ENCODE data around the gene SLC6A19. TPM values are rescaled to one million over a fixed set of nuclear protein-coding genes. Genes with fewer than 3 reads are reported as not detected.

The SLC6A19 gene
- not detected in 2 replicates for total RNA-seq (ENCODE audit: low replicate concordance)

DNA sequence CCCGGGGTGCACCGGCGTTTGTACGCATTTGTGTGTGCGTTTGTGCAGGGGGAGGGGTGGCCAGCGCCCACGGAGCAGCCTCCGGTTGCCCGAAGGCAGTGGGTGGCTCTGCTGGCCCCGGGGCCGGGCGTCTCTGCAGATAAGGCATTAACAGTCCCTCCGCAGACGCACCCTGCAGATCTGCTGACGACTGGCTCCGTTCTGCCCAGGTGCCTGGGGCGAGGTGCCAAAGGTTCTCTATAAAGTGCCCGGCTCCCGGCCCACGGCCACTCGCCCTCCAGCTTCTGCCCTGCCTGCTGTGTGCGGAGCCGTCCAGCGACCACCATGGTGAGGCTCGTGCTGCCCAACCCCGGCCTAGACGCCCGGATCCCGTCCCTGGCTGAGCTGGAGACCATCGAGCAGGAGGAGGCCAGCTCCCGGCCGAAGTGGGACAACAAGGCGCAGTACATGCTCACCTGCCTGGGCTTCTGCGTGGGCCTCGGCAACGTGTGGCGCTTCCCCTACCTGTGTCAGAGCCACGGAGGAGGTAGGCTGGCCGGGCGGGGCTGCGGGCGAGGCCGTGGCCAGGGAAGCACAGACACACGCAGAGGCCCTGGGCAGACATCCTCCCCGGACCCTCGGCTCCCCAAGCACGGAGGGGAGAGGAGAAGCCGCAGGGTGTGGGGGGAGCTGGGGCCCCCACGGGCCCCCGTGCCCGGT is at the start of gene SLC6A19:
Gene SLC6A19, plus strand, starts transcription at position 269 of the 699 bp plus-strand sequence. Its CDS starts 56 bp downstream, at position 325.
- Histone ChIP-seq H3F3A (ENCODE audit: low read depth) (peaks cover 15% of the 10 kb centered on the region), H2AFZ (replicated peaks) (no peak within 1 kb of the TSS), H3K9ac (no peak within 1 kb of the TSS), H3K79me2 (ENCODE audit: low read depth) (no peaks in the 10 kb centered on the region), H4K20me1 (ENCODE audit: low read depth) (no peaks in the 10 kb centered on the region), H3K4me2 (no peak within 1 kb of the TSS), H3K4me1 (peaks cover 20% of the 10 kb centered on the region), H3K27me3 (no peaks in the 10 kb centered on the region), H3K36me3 (no peaks in the 10 kb centered on the region), H3K4me3 (no peak within 1 kb of the TSS), H3K27ac (no peak within 1 kb of the TSS), H3K9me3 (ENCODE audit: low read depth) (no peaks in the 10 kb centered on the region)
- TF ChIP-seq, protein P1, sequence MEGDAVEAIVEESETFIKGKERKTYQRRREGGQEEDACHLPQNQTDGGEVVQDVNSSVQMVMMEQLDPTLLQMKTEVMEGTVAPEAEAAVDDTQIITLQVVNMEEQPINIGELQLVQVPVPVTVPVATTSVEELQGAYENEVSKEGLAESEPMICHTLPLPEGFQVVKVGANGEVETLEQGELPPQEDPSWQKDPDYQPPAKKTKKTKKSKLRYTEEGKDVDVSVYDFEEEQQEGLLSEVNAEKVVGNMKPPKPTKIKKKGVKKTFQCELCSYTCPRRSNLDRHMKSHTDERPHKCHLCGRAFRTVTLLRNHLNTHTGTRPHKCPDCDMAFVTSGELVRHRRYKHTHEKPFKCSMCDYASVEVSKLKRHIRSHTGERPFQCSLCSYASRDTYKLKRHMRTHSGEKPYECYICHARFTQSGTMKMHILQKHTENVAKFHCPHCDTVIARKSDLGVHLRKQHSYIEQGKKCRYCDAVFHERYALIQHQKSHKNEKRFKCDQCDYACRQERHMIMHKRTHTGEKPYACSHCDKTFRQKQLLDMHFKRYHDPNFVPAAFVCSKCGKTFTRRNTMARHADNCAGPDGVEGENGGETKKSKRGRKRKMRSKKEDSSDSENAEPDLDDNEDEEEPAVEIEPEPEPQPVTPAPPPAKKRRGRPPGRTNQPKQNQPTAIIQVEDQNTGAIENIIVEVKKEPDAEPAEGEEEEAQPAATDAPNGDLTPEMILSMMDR (IDR thresholded peaks at IDR 0.05): no peak
- TF ChIP-seq EZH2 (IDR thresholded peaks at IDR 0.05) (no peak), EZH2phosphoT487 (IDR thresholded peaks at IDR 0.05) (no peak)
- Mint-ChIP-seq H3K4me1 (peaks cover 11% of the 10 kb centered on the region), H3K4me3 (no peak within 1 kb of the TSS), H3K27ac (no peak within 1 kb of the TSS), H3K9me3 (no peaks in the 10 kb centered on the region), H3K27me3 (ENCODE audit: insufficient read depth, low read depth) (peaks cover 11% of the 10 kb centered on the region), H3K36me3 (no peaks in the 10 kb centered on the region)
- DNase-seq (ENCODE audit: low spot score): no peak

DNA sequence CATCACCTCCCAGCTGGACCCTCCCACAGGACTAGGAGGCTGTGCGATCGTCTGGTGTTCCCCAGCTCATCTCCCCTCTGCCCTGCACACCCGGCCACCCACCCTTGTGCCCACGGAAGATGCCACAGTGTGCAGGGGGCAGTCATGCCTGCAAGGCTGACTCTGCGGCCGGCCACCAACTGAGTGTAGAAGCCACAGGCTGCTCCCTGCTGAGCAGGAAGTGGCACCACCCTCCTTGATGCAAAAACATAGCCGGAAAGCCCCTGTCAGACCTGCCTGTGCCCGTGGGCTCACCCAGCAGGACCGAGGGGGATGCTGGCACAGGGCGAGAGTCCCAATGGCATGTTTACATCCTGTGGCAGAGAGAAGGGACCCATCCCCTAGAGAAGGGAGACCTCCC is 49.2 kb upstream of the SLC6A19 start:
- H3K9me3 Mint-ChIP-seq: peaks cover 2% of the 10 kb centered on the region
- Histone ChIP-seq H2AFZ (replicated peaks) (no peak overlapping the region), H3F3A (ENCODE audit: low read depth) (no peaks in the 10 kb centered on the region), H3K4me1 (no peaks in the 10 kb centered on the region), H3K27ac (no peak overlapping the region), H3K79me2 (ENCODE audit: low read depth) (no peaks in the 10 kb centered on the region), H3K4me2 (no peak overlapping the region), H4K20me1 (ENCODE audit: low read depth) (peaks cover 3% of the 10 kb centered on the region), H3K4me3 (no peak overlapping the region), H3K9ac (no peak overlapping the region), H3K27me3 (peaks cover 49% of the 10 kb centered on the region), H3K9me3 (ENCODE audit: low read depth) (no peaks in the 10 kb centered on the region), H3K36me3 (no peaks in the 10 kb centered on the region)
- H3K4me3 Mint-ChIP-seq: no peak overlapping the region
- no peak overlapping the region for H3K27ac Mint-ChIP-seq
- peaks cover under 1% of the 10 kb centered on the region for H3K36me3 Mint-ChIP-seq
- no peak for DNase-seq (ENCODE audit: low spot score)
- H3K27me3 Mint-ChIP-seq (ENCODE audit: insufficient read depth, low read depth): peaks cover 23% of the 10 kb centered on the region
- H3K4me1 Mint-ChIP-seq: peaks cover 18% of the 10 kb centered on the region
- TF ChIP-seq EZH2 (IDR thresholded peaks at IDR 0.05) (no peak), EZH2phosphoT487 (IDR thresholded peaks at IDR 0.05) (no peak)
- TF ChIP-seq, protein P1 (IDR thresholded peaks at IDR 0.05): no peak

DNA sequence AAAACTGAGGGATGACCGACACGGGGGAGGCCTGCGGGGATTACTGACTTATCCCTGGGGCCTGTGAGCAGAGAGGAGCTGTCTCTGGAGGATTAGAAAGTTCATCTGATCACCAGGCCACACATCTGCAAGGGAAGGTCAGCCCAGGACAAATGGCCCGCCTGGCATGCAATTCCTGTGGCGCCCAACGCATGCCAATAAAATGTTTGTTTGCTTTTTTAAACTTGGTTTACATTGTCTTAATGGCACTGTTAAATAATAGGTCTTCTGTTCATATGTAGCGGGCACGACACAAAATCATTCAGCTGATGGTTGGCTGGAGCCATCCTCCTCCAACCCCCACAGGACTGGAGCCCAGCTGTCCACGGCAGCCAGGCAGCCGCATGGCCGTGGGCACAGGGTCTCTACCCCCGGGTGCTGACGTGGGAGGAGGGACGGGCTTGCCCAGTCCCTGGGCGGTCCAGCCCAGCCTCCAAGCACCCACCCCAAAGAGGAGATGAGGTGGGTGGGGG is 48.6 kb upstream of the SLC6A19 start:
- no peaks in the 10 kb centered on the region for H3K9me3 ChIP-seq (ENCODE audit: low read depth)
- peaks cover 29% of the 10 kb centered on the region for H3K27me3 Mint-ChIP-seq (ENCODE audit: insufficient read depth, low read depth)
- H3K36me3 Mint-ChIP-seq: peaks cover 5% of the 10 kb centered on the region
- H4K20me1 ChIP-seq (ENCODE audit: low read depth): peaks cover 3% of the 10 kb centered on the region
- peaks cover 7% of the 10 kb centered on the region for H3K9me3 Mint-ChIP-seq
- H3K27me3 ChIP-seq: peaks cover 56% of the 10 kb centered on the region
- no peak overlapping the region for H2AFZ ChIP-seq (replicated peaks)
- no peak overlapping the region for H3K4me2 ChIP-seq
- peak overlapping the region; percentile 38 for H3K4me3 Mint-ChIP-seq
- H3K27ac Mint-ChIP-seq: no peak overlapping the region
- H3K9ac ChIP-seq: no peak overlapping the region
- no peak overlapping the region for H3K4me3 ChIP-seq
- H3K27ac ChIP-seq: no peak overlapping the region
- H3K4me1 Mint-ChIP-seq: peaks cover 18% of the 10 kb centered on the region
- no peaks in the 10 kb centered on the region for H3F3A ChIP-seq (ENCODE audit: low read depth)
- H3K4me1 ChIP-seq: no peaks in the 10 kb centered on the region
- no peaks in the 10 kb centered on the region for H3K79me2 ChIP-seq (ENCODE audit: low read depth)
- DNase-seq (ENCODE audit: low spot score): peak; percentile 38
- H3K36me3 ChIP-seq: no peaks in the 10 kb centered on the region
- TF ChIP-seq EZH2 (IDR thresholded peaks at IDR 0.05) (no peak), EZH2phosphoT487 (IDR thresholded peaks at IDR 0.05) (no peak)
- TF ChIP-seq, protein P1 (IDR thresholded peaks at IDR 0.05): no peak

All from neural progenitor cell (in vitro differentiated cells).